Trophoblast cell (in vitro differentiated cells and primary cell): ENCODE data around the gene WFDC2.
A peak's percentile ranks its signal among the peaks of the same experiment; 100 is the strongest.

Experiments used
- DNase-seq, 2 donors: peaks; one replicate each; pipeline ENCODE4 v3.0.0-alpha.2; 2016
- H2AFZ ChIP-seq: 2 replicates; pipeline ENCODE4 v1.6.1; 2013; ENCODE audit warnings: low read length, moderate library complexity, mild to moderate bottlenecking; ENCODE audit not compliant: insufficient read depth, poor library complexity
- H2AK5ac ChIP-seq: 2 replicates; pipeline ENCODE4 v1.6.1; 2013; ENCODE audit warnings: mild to moderate bottlenecking, low read length
- H2BK120ac ChIP-seq: 2 replicates; pipeline ENCODE4 v1.6.1; 2013; ENCODE audit warnings: low read length, mild to moderate bottlenecking, moderate library complexity; ENCODE audit not compliant: insufficient read depth, poor library complexity
- H2BK12ac ChIP-seq: 2 replicates; pipeline ENCODE4 v1.6.1; 2013; ENCODE audit warnings: mild to moderate bottlenecking, low read length, moderate library complexity
- H2BK5ac ChIP-seq: 2 replicates; pipeline ENCODE4 v1.6.1; 2013; ENCODE audit warnings: low read length, low read depth, moderate library complexity, mild to moderate bottlenecking; ENCODE audit not compliant: poor library complexity
- H3K14ac ChIP-seq: 2 replicates; pipeline ENCODE4 v1.6.1; 2013; ENCODE audit warnings: mild to moderate bottlenecking, low read length
- H3K18ac ChIP-seq: 2 replicates; pipeline ENCODE4 v1.6.1; 2013; ENCODE audit warnings: mild to moderate bottlenecking, low read length
- H3K23ac ChIP-seq: 2 replicates; pipeline ENCODE4 v1.6.1; 2013; ENCODE audit warnings: low read length
- H3K27ac ChIP-seq: 2 replicates; pipeline ENCODE4 v1.5.1; 2013; ENCODE audit warnings: low read depth, mild to moderate bottlenecking, inconsistent platforms, low read length, moderate library complexity
- H3K27me3 ChIP-seq: 2 replicates; pipeline ENCODE4 v1.6.1; 2013; ENCODE audit warnings: inconsistent platforms, mild to moderate bottlenecking, low read length, moderate library complexity; ENCODE audit not compliant: insufficient read depth
- H3K36me3 ChIP-seq, 2 experiments: 1 replicate in 1 of 2; 2 replicates in 1 of 2; pipeline ENCODE4 v1.6.1; 2013; ENCODE audit warnings: low read length in 2 of 2, mild to moderate bottlenecking in 2 of 2, moderate library complexity in 1 of 2; ENCODE audit not compliant: insufficient read depth in 2 of 2, control insufficient read depth in 1 of 2
- H3K4ac ChIP-seq: 2 replicates; pipeline ENCODE4 v1.6.1; 2013; ENCODE audit warnings: low read depth, mild to moderate bottlenecking, low read length, moderate library complexity
- H3K4me1 ChIP-seq, 2 experiments: 1 replicate in 1 of 2; 2 replicates in 1 of 2; pipeline ENCODE4 v1.6.1; 2013; ENCODE audit warnings: low read length in 2 of 2, mild to moderate bottlenecking in 2 of 2, moderate library complexity in 1 of 2; ENCODE audit not compliant: insufficient read depth in 2 of 2, control insufficient read depth in 1 of 2
- H3K4me2 ChIP-seq: 2 replicates; pipeline ENCODE4 v1.6.1; 2013; ENCODE audit warnings: inconsistent platforms, mild to moderate bottlenecking, low read length, moderate library complexity
- H3K4me3 ChIP-seq: 2 replicates; pipeline ENCODE4 v1.5.1; 2013; ENCODE audit warnings: mild to moderate bottlenecking, low read depth, low read length, inconsistent platforms
- H3K79me1 ChIP-seq: one replicate; pipeline ENCODE4 v1.6.1; 2013; ENCODE audit warnings: low read length
- H3K79me2 ChIP-seq: 2 replicates; pipeline ENCODE4 v1.6.1; 2013; ENCODE audit warnings: low read length, mild to moderate bottlenecking; ENCODE audit not compliant: control insufficient read depth, insufficient read depth, poor library complexity
- H3K9ac ChIP-seq: 2 replicates; pipeline ENCODE4 v1.6.1; 2013; ENCODE audit warnings: mild to moderate bottlenecking, low read length
- H3K9me3 ChIP-seq: 2 replicates; pipeline ENCODE4 v1.6.1; 2013; ENCODE audit warnings: low read depth, mild to moderate bottlenecking, control low read depth, inconsistent platforms, low read length; ENCODE audit not compliant: insufficient read depth
- H4K12ac ChIP-seq: 2 replicates; pipeline ENCODE4 v1.6.1; 2013; ENCODE audit warnings: low read depth, mild to moderate bottlenecking, low read length, moderate library complexity
- H4K8ac ChIP-seq: 2 replicates; pipeline ENCODE4 v1.6.1; 2013; ENCODE audit warnings: low read depth, mild to moderate bottlenecking, low read length, moderate library complexity
- H4K91ac ChIP-seq: one replicate; pipeline ENCODE4 v1.6.1; 2013; ENCODE audit warnings: low read depth, mild to moderate bottlenecking, low read length, moderate library complexity
- WGBS: extraction: QIAGEN DNeasy Blood & Tissue Kit; methylation state at CpG from one replicate; pipeline ENCODE4 v1.1.7; 2013; ENCODE audit warnings: missing lambda C conversion rate; ENCODE audit not compliant: insufficient read length, insufficient coverage; ENCODE audit errors: extremely low coverage; 5-methylcytosine and 5-hydroxymethylcytosine counted together

Gene WFDC2

DNA sequence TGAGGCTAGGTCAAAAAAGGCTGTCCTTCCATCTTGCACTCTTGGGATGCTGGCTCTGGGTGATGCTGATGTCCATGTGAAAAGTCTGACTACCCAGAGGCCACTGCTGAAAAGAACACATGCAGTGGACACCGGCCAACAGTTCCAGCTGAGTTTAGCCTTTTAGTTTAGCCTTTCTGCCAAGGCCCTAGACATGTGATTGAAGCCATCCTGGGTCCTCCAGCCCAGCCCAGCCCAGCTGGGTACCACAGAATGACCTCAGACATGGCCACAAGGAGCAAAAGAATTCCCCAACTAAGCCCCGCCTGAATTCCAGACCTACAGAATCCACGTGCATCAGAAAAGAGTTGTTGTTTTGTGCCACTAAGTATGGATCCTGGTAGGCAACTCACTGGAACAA lies 36.2 kb upstream of the WFDC2 start:
- Histone ChIP-seq H4K12ac (no peak overlapping the region), H4K91ac (no peak overlapping the region), H3K9ac (no peak overlapping the region), H3K18ac (no peak overlapping the region), H2BK120ac (no peak overlapping the region), H4K8ac (no peak overlapping the region), H3K27me3 (no peaks in the 10 kb centered on the region), H3K23ac (no peak overlapping the region), H2AK5ac (no peak overlapping the region), H3K14ac (no peak overlapping the region), H3K9me3 (no peaks in the 10 kb centered on the region), H3K27ac (no peak overlapping the region), H3K4me2 (no peak overlapping the region), H3K79me2 (no peaks in the 10 kb centered on the region), H3K36me3 (no peaks in the 10 kb centered on the region), H2BK12ac (no peak overlapping the region), H3K79me1 (peaks cover 2% of the 10 kb centered on the region), H3K4me3 (no peak overlapping the region), H3K4ac (no peak overlapping the region), H3K4me1 (peaks cover 0 to 3% of the 10 kb centered on the region in 2 experiments), H2BK5ac (no peak overlapping the region), H2AFZ (no peak overlapping the region)
- no peak for DNase-seq
- WGBS: no CpG with 5 or more reads among the region's 3 CpGs

DNA sequence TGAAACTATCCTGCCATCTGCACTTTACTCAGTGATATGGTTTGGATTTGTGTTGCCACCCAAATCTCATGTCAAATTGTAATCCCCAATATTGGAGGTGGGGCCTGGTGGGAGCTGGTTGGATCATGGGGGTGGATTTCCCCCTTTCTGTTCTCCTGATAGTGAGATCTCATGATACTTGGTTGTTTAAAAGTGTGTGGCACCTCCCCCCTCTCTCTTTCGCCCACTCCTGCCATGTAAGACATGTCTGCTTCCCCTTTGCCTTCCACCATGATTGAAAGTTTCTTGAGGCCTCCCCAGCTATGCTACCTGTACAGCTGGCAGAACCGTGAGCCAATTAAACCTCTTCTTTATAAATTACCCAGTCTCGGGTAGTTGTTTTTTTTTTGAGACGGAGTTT lies 35.6 kb upstream of the WFDC2 start:
- Histone ChIP-seq H3K4me1 (peaks cover 0 to 3% of the 10 kb centered on the region in 2 experiments), H2AK5ac (no peak overlapping the region), H3K23ac (no peak overlapping the region), H3K79me2 (no peaks in the 10 kb centered on the region), H2BK120ac (no peak overlapping the region), H3K9me3 (no peaks in the 10 kb centered on the region), H3K14ac (no peak overlapping the region), H3K4ac (no peak overlapping the region), H3K4me2 (no peak overlapping the region), H3K27ac (no peak overlapping the region), H3K79me1 (peaks cover 2% of the 10 kb centered on the region), H3K4me3 (no peak overlapping the region), H4K12ac (no peak overlapping the region), H2BK12ac (no peak overlapping the region), H3K18ac (no peak overlapping the region), H3K36me3 (no peaks in the 10 kb centered on the region), H2BK5ac (no peak overlapping the region), H2AFZ (no peak overlapping the region), H4K91ac (no peak overlapping the region), H4K8ac (no peak overlapping the region), H3K27me3 (no peaks in the 10 kb centered on the region), H3K9ac (no peak overlapping the region)
- no CpG with 5 or more reads among the region's 4 CpGs for WGBS
- DNase-seq: no peak

DNA sequence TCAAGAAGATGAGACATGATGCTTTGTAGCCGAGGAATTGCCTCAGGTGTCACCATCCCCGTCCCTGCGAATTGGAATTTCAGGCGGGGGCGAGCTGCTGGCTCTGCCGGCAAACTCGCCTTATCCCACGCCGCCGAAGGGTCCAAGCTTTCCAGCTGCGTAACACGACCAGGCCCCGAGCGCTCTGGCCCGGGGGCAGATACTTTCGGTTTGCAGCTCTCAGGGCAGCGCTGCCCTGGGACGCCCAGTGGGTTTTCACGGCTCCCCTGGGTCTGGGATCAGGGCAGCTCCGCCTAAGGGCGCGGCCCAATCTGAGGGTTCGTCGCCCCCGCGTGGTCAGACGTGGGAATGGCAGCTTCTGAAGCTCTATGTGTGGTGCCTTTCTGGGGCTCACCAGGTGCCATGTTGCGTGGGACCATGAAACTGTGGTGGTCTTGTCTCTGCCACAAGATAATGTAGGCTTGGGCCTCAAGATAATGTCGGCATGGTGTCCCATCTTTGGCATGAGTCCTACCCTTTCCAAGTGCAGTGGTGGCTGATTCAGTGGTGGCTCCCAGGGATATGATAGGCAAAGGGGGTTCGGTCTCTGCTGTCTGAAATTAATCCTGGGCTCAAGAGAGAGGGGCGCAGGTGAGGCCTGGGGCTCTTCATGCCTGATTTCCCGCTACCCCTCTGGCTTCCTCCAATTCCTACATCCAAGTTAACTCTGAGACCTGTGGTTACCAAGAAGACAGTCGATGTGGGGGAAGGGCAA lies 32.6 kb upstream of the WFDC2 start:
- no peak overlapping the region for H2BK5ac ChIP-seq
- no CpG with 5 or more reads among the region's 33 CpGs for WGBS
- H3K79me2 ChIP-seq: no peaks in the 10 kb centered on the region
- H3K27ac ChIP-seq: no peak overlapping the region
- peak overlapping the region; percentile 63 for H4K12ac ChIP-seq
- no peaks in the 10 kb centered on the region for H3K9me3 ChIP-seq
- H2AK5ac ChIP-seq: no peak overlapping the region
- peak overlapping the region; percentile 61 for H2BK12ac ChIP-seq
- H3K4ac ChIP-seq: no peak overlapping the region
- no peak overlapping the region for H3K23ac ChIP-seq
- no peaks in the 10 kb centered on the region for H3K36me3 ChIP-seq
- peak overlapping the region; percentile 50 for H3K9ac ChIP-seq
- H3K79me1 ChIP-seq: peaks cover 7% of the 10 kb centered on the region
- H3K27me3 ChIP-seq: no peaks in the 10 kb centered on the region
- peak; percentile 99 for DNase-seq
- H4K8ac ChIP-seq: peak overlapping the region; percentile 74
- H3K4me1 ChIP-seq: peaks cover 5 to 9% of the 10 kb centered on the region in 2 experiments
- peak overlapping the region; percentile 56 for H4K91ac ChIP-seq
- peak overlapping the region; percentile 88 for H2AFZ ChIP-seq
- H3K4me3 ChIP-seq: peak overlapping the region; percentile 66
- H3K18ac ChIP-seq: no peak overlapping the region
- H3K4me2 ChIP-seq: peak overlapping the region; percentile 97
- peak overlapping the region; percentile 30 for H3K14ac ChIP-seq
- peak overlapping the region; percentile 67 for H2BK120ac ChIP-seq

DNA sequence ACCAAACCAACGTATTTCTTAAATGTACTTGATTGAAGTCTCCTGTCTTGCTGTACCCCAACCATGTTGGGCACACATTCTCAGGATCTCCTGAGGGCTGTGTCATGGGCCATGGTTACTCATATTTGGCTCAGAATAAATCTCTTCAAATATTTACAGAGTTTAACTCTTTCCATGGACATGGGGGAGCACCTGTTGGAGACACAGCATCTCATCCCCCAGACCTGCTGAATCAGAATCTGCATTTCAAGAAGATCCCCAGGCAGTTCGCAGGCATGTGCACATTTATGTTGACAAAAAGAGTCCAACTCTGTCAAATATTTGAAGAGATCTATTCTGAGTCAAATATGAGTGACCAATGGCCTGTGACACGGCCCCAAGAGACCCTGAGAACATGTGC lies 29.1 kb upstream of the WFDC2 start:
- Histone ChIP-seq H2BK12ac (peak overlapping the region; percentile 8), H3K27me3 (no peaks in the 10 kb centered on the region), H3K36me3 (no peaks in the 10 kb centered on the region), H3K4ac (no peak overlapping the region), H2AK5ac (no peak overlapping the region), H3K79me1 (peaks cover 20% of the 10 kb centered on the region), H3K9ac (no peak overlapping the region), H4K91ac (peak overlapping the region; percentile 29), H3K79me2 (peaks cover 3% of the 10 kb centered on the region), H3K18ac (no peak overlapping the region), H3K4me2 (no peak overlapping the region), H3K4me3 (no peak overlapping the region), H3K23ac (no peak overlapping the region), H3K4me1 (peaks cover 20% of the 10 kb centered on the region in 2 experiments), H3K14ac (peak overlapping the region; percentile 28), H4K12ac (no peak overlapping the region), H3K9me3 (no peaks in the 10 kb centered on the region), H3K27ac (peak overlapping the region; percentile 91), H2BK5ac (peak overlapping the region; percentile 36), H4K8ac (no peak overlapping the region), H2BK120ac (peak overlapping the region; percentile 74), H2AFZ (no peak overlapping the region)
- no CpG with 5 or more reads among the region's 3 CpGs for WGBS
- no peak for DNase-seq
